GM12891 (cell line): ENCODE results near the gene UGT1A9.

Experiments
- DNase-seq: peaks from one replicate; pipeline ENCODE4 v3.0.0; 2011; ENCODE audit warnings: low spot score; ENCODE audit not compliant: insufficient read length
- FAIRE-seq: peaks from 2 replicates; lab custom pipeline; 2011; peaks lifted over from hg19 to GRCh38; lab: Jason Lieb, UNC
- PAX5 ChIP-seq: IDR thresholded peaks from 2 replicates; pipeline ENCODE4 v1.6.1; 2011; ENCODE audit warnings: low read length, moderate library complexity, mild to moderate bottlenecking; ENCODE audit not compliant: insufficient read depth, severe bottlenecking
- POLR2A ChIP-seq: IDR thresholded peaks from 2 replicates; pipeline ENCODE4 v1.6.1; 2011; ENCODE audit warnings: low read depth, low read length, control low read depth
- POLR2AphosphoS5 ChIP-seq: IDR thresholded peaks from 2 replicates; pipeline ENCODE4 v1.6.1; 2011; ENCODE audit warnings: low read depth, low read length, control low read depth
- POU2F2 ChIP-seq: IDR thresholded peaks from 2 replicates; pipeline ENCODE4 v1.6.1; 2011; ENCODE audit warnings: low read depth, mild to moderate bottlenecking, control low read depth, low read length, moderate library complexity
- SPI1 ChIP-seq: IDR thresholded peaks from 2 replicates; pipeline ENCODE4 v1.6.1; 2011; ENCODE audit warnings: low read depth, low read length, control low read depth
- TAF1 ChIP-seq: IDR thresholded peaks from 2 replicates; pipeline ENCODE4 v1.6.1; 2011; ENCODE audit warnings: low read depth, low read length, control low read depth

UGT1A9 gene

DNA sequence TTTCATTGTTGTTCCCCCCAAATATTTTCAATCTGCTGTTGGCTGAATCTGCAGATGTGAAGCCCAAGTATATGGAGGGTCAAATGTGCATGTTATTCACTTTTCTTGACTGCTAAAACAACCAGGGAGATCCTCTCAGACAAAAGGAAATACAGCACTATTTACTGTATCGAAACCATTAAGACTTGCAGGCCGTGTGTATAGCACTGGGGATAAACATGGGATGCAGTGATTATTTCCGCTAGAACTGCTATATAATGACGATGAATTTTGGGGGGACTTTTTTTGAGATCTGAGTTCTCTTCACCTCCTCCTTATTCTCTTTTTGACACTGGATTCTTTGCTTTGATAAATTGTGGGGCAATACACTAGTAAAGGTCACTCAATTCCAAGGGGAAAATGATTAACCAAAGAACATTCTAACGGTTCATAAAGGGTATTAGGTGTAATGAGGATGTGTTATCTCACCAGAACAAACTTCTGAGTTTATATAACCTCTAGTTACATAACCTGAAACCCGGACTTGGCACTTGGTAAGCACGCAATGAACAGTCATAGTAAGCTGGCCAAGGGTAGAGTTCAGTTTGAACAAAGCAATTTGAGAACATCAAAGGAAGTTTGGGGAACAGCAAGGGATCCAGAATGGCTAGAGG, 84.9 kb downstream of the UGT1A9 start:
- FAIRE-seq (no peak), DNase-seq (no peak)
- TF ChIP-seq SPI1 = no peak
- TF ChIP-seq PAX5 = no peak
- no peak for TF ChIP-seq TAF1
- no peak for TF ChIP-seq POLR2AphosphoS5
- TF ChIP-seq POLR2A = no peak
- TF ChIP-seq POU2F2 = no peak

DNA sequence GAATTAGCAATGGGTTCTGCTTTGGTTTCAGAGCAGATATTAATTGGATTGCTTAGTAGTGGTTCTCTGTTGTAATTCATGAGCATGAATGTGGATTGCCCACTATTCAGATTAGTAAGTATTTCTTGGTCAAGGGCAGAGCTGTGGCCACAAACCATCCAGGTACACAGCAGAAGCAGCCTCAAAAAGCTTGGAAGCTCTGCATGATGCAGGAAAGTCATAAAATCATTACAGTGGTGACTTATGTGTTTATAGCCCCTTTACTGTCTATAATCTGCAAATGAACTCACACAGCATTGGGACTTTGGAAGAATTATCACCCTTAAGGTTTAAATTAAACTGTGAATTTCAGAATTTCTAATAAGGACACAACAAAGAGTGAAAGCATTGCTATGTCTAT, 86.4 kb downstream of the UGT1A9 start:
- no peak for FAIRE-seq

DNA sequence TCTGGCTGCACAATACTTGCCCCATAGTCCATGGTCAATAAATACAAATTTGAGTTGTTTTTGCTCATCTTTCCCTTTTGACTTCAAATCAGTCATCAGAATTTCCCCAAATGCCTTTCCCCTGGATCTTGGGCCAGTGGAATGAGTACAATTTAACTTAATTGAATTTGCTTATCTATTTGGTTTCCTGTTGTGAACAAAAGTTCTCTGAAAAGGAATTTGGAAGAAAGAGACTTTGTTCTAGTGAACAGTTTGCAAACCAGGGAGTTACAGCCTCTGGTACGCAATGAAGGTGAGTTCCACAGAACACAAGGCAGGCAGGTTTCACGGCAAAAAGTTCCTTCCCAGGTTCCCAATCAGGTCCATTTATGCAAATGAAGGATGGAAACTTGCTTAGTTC, 87.2 kb downstream of the UGT1A9 start:
- FAIRE-seq (no peak), DNase-seq (no peak)
- no peak for TF ChIP-seq SPI1
- no peak for TF ChIP-seq TAF1
- no peak for TF ChIP-seq PAX5
- TF ChIP-seq POU2F2 = no peak
- no peak for TF ChIP-seq POLR2AphosphoS5
- no peak for TF ChIP-seq POLR2A

More for the DNA sequence above, 86.4 kb downstream of the UGT1A9 start:
- DNase-seq = no peak
- TF ChIP-seq POU2F2 (no peak), TAF1 (no peak), POLR2AphosphoS5 (no peak), PAX5 (no peak), SPI1 (no peak), POLR2A (no peak)

DNA sequence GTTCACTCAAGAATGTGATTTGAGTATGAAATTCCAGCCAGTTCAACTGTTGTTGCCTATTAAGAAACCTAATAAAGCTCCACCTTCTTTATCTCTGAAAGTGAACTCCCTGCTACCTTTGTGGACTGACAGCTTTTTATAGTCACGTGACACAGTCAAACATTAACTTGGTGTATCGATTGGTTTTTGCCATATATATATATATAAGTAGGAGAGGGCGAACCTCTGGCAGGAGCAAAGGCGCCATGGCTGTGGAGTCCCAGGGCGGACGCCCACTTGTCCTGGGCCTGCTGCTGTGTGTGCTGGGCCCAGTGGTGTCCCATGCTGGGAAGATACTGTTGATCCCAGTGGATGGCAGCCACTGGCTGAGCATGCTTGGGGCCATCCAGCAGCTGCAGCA, 88.3 kb downstream of the UGT1A9 start, which contains the start of gene UGT1A1:
Gene UGT1A1, plus strand, starts transcription at position 228 of the 400 bp plus-strand sequence. Its CDS starts 18 bp downstream, at position 246.
- no peak for DNase-seq
- TF ChIP-seq POLR2AphosphoS5 (no peak), POLR2A (no peak), SPI1 (no peak), TAF1 (no peak), PAX5 (no peak), POU2F2 (no peak)
- no peak for FAIRE-seq

DNA sequence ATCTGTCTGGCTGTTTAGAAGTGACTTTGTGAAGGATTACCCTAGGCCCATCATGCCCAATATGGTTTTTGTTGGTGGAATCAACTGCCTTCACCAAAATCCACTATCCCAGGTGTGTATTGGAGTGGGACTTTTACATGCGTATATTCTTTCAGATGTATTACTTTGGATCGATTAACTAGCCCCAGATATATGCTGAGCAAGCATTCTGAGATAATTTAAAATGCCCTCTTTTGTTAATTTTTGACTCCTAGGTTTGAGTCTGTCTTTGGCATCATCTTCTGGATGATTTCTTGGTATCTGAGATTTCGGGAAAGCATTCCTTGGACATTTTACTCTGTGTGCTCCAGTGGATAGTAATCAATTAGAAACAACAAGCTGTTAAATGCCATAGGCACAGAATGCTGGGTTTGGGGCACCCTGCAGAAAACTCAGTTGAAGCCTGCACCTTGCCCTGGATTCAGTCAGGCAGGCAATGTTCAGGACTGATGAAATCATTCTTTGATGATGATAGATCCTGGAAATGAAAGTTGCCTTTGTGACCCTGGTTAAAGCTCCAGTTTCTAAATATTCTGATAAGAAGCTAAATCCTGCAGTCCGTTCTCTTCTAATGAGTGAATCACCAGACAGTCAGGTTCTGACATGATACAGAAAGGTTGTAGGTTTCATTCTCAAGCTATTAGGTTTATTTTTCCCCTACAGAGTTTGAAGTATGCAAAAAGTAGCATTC, 89.5 kb downstream of the UGT1A9 start:
- TF ChIP-seq PAX5 = no peak
- TF ChIP-seq POLR2AphosphoS5 = no peak
- no peak for TF ChIP-seq TAF1
- no peak for TF ChIP-seq POU2F2
- TF ChIP-seq POLR2A = no peak
- TF ChIP-seq SPI1 = no peak
- no peak for DNase-seq
- no peak for FAIRE-seq

DNA sequence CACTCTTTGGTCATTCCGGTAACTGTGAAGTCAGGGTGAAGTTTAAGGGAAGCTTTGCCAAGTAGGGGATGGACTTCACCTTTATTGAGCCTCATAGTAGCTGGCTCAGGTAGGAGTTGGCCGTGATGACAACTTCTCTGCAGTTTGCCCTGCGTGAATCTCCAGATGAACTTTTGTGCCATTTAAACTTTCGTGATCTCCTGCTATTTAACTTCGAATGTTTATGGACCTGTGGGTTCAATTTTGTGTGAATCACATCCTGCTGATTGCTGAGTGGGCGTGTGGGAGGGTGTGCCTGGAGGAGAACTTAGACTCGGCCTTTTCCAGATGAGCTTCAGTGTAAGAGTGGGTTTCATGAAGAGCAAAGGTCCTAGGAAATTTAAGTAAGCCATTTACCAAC, 92.6 kb downstream of the UGT1A9 start:
- DNase-seq (no peak), FAIRE-seq (no peak)
- TF ChIP-seq POLR2A = no peak

DNA sequence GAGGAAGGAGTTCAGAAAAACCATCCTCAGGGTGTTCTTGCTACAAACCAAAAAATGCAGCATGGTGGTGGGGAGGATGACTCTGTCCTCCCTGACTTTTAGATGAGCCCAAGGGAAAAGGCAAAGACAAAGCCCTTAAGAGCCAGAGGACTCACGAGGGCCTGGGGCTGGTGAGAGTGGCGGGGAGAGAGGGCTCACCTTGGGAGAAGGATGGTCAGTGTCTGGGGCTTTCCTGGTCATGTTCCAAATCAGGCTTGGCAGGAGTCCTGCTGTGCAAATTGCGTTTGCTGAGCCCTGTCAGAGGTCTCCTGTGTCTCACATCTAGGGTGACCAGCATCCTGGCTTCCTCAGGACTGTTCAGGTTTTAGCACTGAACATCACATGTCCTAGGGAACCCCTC, 93.1 kb downstream of the UGT1A9 start:
- FAIRE-seq (no peak), DNase-seq (no peak)
- no peak for TF ChIP-seq SPI1
- TF ChIP-seq TAF1 = no peak
- no peak for TF ChIP-seq POLR2AphosphoS5
- TF ChIP-seq PAX5 = no peak
- TF ChIP-seq POU2F2 = no peak
- TF ChIP-seq POLR2A = no peak

DNA sequence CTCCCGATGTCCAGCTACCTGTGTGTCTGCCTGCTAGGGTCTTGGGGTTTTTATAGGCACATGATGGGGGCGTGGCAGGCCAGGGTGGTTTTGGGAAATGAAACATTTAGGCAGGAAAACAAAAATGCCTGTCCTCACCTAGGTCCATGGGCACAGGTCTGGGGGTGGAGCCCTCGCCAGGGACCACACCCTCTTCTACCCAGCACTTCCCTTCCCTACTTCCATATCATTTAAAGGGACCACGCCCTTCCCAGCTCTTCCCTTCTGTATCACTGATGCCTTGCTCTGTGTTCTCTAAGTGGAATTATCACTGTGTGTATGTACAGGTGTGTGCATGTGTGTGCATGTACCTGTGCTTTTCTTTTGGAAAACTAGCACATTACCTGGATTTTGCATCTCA, 94.7 kb downstream of the UGT1A9 start:
- DNase-seq (no peak), FAIRE-seq (no peak)
- TF ChIP-seq POLR2A = no peak
- TF ChIP-seq TAF1 = no peak
- TF ChIP-seq SPI1 = no peak
- TF ChIP-seq POLR2AphosphoS5 = no peak
- TF ChIP-seq PAX5 = no peak
- no peak for TF ChIP-seq POU2F2

DNA sequence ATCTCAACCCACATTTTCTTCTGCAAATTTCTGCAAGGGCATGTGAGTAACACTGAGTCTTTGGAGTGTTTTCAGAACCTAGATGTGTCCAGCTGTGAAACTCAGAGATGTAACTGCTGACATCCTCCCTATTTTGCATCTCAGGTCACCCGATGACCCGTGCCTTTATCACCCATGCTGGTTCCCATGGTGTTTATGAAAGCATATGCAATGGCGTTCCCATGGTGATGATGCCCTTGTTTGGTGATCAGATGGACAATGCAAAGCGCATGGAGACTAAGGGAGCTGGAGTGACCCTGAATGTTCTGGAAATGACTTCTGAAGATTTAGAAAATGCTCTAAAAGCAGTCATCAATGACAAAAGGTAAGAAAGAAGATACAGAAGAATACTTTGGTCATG, 96.4 kb downstream of the UGT1A9 start:
- no peak for DNase-seq
- FAIRE-seq = no peak
- TF ChIP-seq TAF1 (no peak), POLR2A (no peak), SPI1 (no peak), POLR2AphosphoS5 (no peak), PAX5 (no peak), POU2F2 (no peak)

DNA sequence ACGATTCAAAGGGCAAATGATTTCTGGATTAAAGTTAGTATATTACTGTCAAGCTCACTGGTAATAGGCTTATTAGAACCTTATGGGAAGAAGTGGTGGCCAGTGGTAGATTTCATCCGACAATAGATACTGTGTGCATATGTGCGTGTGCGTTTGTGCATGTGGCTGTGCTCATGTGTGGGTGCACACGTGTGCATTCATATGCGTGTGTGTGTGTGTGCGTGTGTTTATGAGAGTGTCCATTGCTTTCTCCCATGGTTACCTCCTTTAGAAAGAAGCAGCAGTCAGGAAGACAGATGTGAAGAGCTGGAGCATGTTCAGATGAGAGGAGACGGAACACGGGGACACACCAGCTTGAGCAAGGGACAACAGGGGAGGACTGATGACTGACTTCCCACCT, 97.6 kb downstream of the UGT1A9 start:
- DNase-seq = no peak
- TF ChIP-seq POU2F2 = no peak
- TF ChIP-seq POLR2AphosphoS5 = no peak
- TF ChIP-seq SPI1 = no peak
- FAIRE-seq = no peak

DNA sequence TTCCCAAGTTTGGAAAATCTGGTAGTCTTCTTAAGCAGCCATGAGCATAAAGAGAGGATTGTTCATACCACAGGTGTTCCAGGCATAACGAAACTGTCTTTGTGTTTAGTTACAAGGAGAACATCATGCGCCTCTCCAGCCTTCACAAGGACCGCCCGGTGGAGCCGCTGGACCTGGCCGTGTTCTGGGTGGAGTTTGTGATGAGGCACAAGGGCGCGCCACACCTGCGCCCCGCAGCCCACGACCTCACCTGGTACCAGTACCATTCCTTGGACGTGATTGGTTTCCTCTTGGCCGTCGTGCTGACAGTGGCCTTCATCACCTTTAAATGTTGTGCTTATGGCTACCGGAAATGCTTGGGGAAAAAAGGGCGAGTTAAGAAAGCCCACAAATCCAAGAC, 100.5 kb downstream of the UGT1A9 start:
- TF ChIP-seq POU2F2 (no peak), PAX5 (no peak), POLR2A (no peak), TAF1 (no peak), POLR2AphosphoS5 (no peak), SPI1 (no peak)
- DNase-seq (no peak), FAIRE-seq (no peak)
